Measurements from ENCODE around the gene ZNF512.

GRCh38 chr2:27655155-27655951 is 72.5 kb downstream of the ZNF512 start:
- TF ChIP-seq TAF1 (IDR thresholded peaks at IDR 0.05; ENCODE audit: borderline replicate concordance, low read depth, low read length) (no peak), POLR2AphosphoS5 (IDR thresholded peaks at IDR 0.05; ENCODE audit: low read depth, low read length) (no peak), POLR2A (IDR thresholded peaks at IDR 0.05; ENCODE audit: low read depth, low read length) (no peak)
